HCT116 (cell line): ENCODE results near the gene PHKG2. TPM values are rescaled to one million over a fixed set of nuclear protein-coding genes. Genes with fewer than 3 reads are reported as not detected.

Experiments
- ATAC-seq: fragments of 200-7000 bp; cut with Tn5 transposase; 2 replicates; pipeline ENCODE4 v1.9.1; 2020; ENCODE audit warnings: mild to moderate bottlenecking, moderate library complexity
- BruUV-seq: library from RNA; stranded (reverse); fragments of 400-500 nt; replicated peaks from 2 replicates; lab custom pipeline; 2021; lab: Mats Ljungman, UMichigan
- CTCF ChIA-PET: fragments of 300-600 bp; sonication (Branson Sonifier 250); formaldehyde crosslinking; loops from one replicate; lab custom pipeline; 2021; ENCODE audit warnings: antibody characterized with exemption; lab: Charles Lee
- POLR2A ChIA-PET: fragments of 300-600, 350-600 bp; sonication (Branson Sonifier 250); formaldehyde crosslinking; loops from one replicate; lab custom pipeline; 2021; ENCODE audit warnings: antibody characterized with exemption; lab: Charles Lee
- RAD21 ChIA-PET, 2 experiments: fragments of 300-600 bp; sonication (Branson Sonifier 250); formaldehyde crosslinking; loops; one replicate each; lab custom pipeline; 2023; ENCODE audit warnings: low total read pairs in 2 of 2; ENCODE audit not compliant: uncharacterized antibody in 2 of 2, unreplicated experiment in 2 of 2, low non-redundant PET in 1 of 2; lab: Charles Lee
- DNase-seq: peaks from one replicate; pipeline ENCODE4 v3.0.0-alpha.2; 2010; ENCODE audit warnings: low read depth, low spot score
- H2AFZ ChIP-seq: fragments of 200-600 bp; shearing (Covaris generic), sonication (generic); 2 replicates; pipeline ENCODE4 v1.6.1; 2017; ENCODE audit warnings: low read depth, mixed run types, mixed read lengths, antibody characterized with exemption, low read length; ENCODE audit not compliant: poor library complexity, severe bottlenecking
- H3K27ac ChIP-seq: 2 replicates; pipeline ENCODE4 v1.5.1; 2012; ENCODE audit warnings: low read depth, low read length
- H3K27me3 ChIP-seq: fragments of 200-600 bp; sonication (generic); 2 replicates; pipeline ENCODE4 v1.6.1; 2016; ENCODE audit warnings: mixed run types, low read length, mixed read lengths; ENCODE audit not compliant: insufficient read depth
- H3K36me3 ChIP-seq, 2 experiments: fragments of 200-500 bp in 1 of 2; fragments of 200-600 bp in 1 of 2; sonication (Bioruptor generic) in 1 of 2; sonication (generic) in 1 of 2; 2 replicates each; pipeline versions ENCODE4 v1.5.1 to v1.6.1; 2014 to 2016; ENCODE audit warnings: low read length in 2 of 2, inconsistent platforms in 1 of 2, mixed read lengths in 1 of 2, mixed run types in 1 of 2; ENCODE audit not compliant: insufficient read depth in 2 of 2, control insufficient read depth in 1 of 2
- H3K4me1 ChIP-seq, 2 experiments: fragments of 200-600 bp in 1 of 2; sonication (generic) in 1 of 2; 2 replicates each; pipeline versions ENCODE4 v1.5.1 to v1.6.1; 2012 to 2017; ENCODE audit warnings: low read length in 2 of 2, inconsistent platforms in 1 of 2, mild to moderate bottlenecking in 1 of 2, mixed read lengths in 1 of 2, mixed run types in 1 of 2, moderate library complexity in 1 of 2; ENCODE audit not compliant: insufficient read depth in 2 of 2, control insufficient read depth in 1 of 2
- H3K4me2 ChIP-seq: fragments of 200-600 bp; sonication (generic); 2 replicates; pipeline ENCODE4 v1.6.1; 2017; ENCODE audit warnings: mixed run types, low read length, mixed read lengths
- H3K4me3 ChIP-seq, 2 experiments: fragments of 200-600 bp in 1 of 2; sonication (generic) in 1 of 2; replicated peaks in 1 of 2; 2 replicates each; pipeline ENCODE4 v1.5.1; 2011 to 2016; ENCODE audit warnings: low read length in 2 of 2, control low read depth in 1 of 2, low read depth in 1 of 2, mild to moderate bottlenecking in 1 of 2, mixed read lengths in 1 of 2, mixed run types in 1 of 2
- H3K79me2 ChIP-seq: fragments of 200-600 bp; sonication (generic); 2 replicates; pipeline ENCODE4 v1.6.1; 2017; ENCODE audit warnings: mild to moderate bottlenecking, mixed run types, low read length, moderate library complexity, mixed read lengths; ENCODE audit not compliant: insufficient read depth
- H3K9ac ChIP-seq: fragments of 200-600 bp; sonication (generic); 2 replicates; pipeline ENCODE4 v1.6.1; 2016; ENCODE audit warnings: low read length, mixed read lengths
- H3K9me2 ChIP-seq: fragments of 200-600 bp; sonication (generic), shearing (Covaris generic); 2 replicates; pipeline ENCODE4 v1.6.1; 2017; ENCODE audit warnings: mixed run types, mild to moderate bottlenecking, moderate library complexity; ENCODE audit not compliant: insufficient read depth
- H3K9me3 ChIP-seq, 2 experiments: fragments of 200-500 bp in 1 of 2; fragments of 200-600 bp in 1 of 2; sonication (Bioruptor generic) in 1 of 2; sonication (generic) in 1 of 2; 2 replicates each; pipeline ENCODE4 v1.6.1; 2014 to 2017; ENCODE audit warnings: low read length in 2 of 2, mixed read lengths in 2 of 2, inconsistent platforms in 1 of 2, low read depth in 1 of 2, mild to moderate bottlenecking in 1 of 2, mixed run types in 1 of 2, moderate library complexity in 1 of 2; ENCODE audit not compliant: control insufficient read depth in 1 of 2, insufficient read depth in 1 of 2
- H4K20me1 ChIP-seq: fragments of 200-600 bp; sonication (generic), shearing (Covaris generic); 2 replicates; pipeline ENCODE4 v1.6.1; 2017; ENCODE audit warnings: mixed run types, mild to moderate bottlenecking, moderate library complexity; ENCODE audit not compliant: insufficient read depth
- CBX3 ChIP-seq: IDR thresholded peaks from 2 replicates; pipeline ENCODE4 v1.6.1; 2012; ENCODE audit warnings: low read depth
- CEBPB ChIP-seq: IDR thresholded peaks from 2 replicates; pipeline ENCODE4 v1.6.1; 2012; ENCODE audit warnings: low read depth
- CTCF ChIP-seq, 3 experiments: fragments of 200-600 bp in 1 of 3; sonication (generic) in 1 of 3; IDR thresholded peaks in 2 of 3; conservative IDR thresholded peaks in 1 of 3; 2 replicates each; pipeline ENCODE4 v1.5.1; 2012 to 2017; ENCODE audit warnings: low read depth in 2 of 3, low read length in 2 of 3, antibody characterized with exemption in 1 of 3, borderline replicate concordance in 1 of 3, control low read depth in 1 of 3, mild to moderate bottlenecking in 1 of 3, mixed read lengths in 1 of 3, mixed run types in 1 of 3, moderate library complexity in 1 of 3; ENCODE audit not compliant: insufficient read depth in 1 of 3
- EGR1 ChIP-seq: IDR thresholded peaks from 2 replicates; pipeline ENCODE4 v1.6.1; 2012; ENCODE audit warnings: low read depth
- ELF1 ChIP-seq: IDR thresholded peaks from 2 replicates; pipeline ENCODE4 v1.6.1; 2012; ENCODE audit warnings: low read depth, borderline replicate concordance
- JUND ChIP-seq: IDR thresholded peaks from 2 replicates; pipeline ENCODE4 v1.6.1; 2012
- MAX ChIP-seq: IDR thresholded peaks from 2 replicates; pipeline ENCODE4 v1.6.1; 2012
- SIN3A ChIP-seq: IDR thresholded peaks from 2 replicates; pipeline ENCODE4 v1.6.1; 2012; ENCODE audit warnings: low read depth
- SP1 ChIP-seq: IDR thresholded peaks from 2 replicates; pipeline ENCODE4 v1.6.1; 2012; ENCODE audit warnings: low read depth
- YY1 ChIP-seq: IDR thresholded peaks from 2 replicates; pipeline ENCODE4 v1.6.1; 2011; ENCODE audit warnings: low read length, low read depth, moderate library complexity, mild to moderate bottlenecking; ENCODE audit not compliant: insufficient replicate concordance; ENCODE audit errors: extremely low read depth
- ZBTB33 ChIP-seq: IDR thresholded peaks from 2 replicates; pipeline ENCODE4 v1.6.1; 2011; ENCODE audit warnings: mild to moderate bottlenecking, low read length, moderate library complexity; ENCODE audit not compliant: insufficient replicate concordance; ENCODE audit errors: extremely low read depth
- ZFX ChIP-seq: fragments of 450-650 bp; IDR thresholded peaks from 2 replicates; pipeline ENCODE4 v1.6.1; 2017
- intact Hi-C: fragments of 100-400 bp; cut with micrococcal nuclease; formaldehyde crosslinking; loops from 2 replicates; pipeline ENCODE4 v1.10.0; 2022
- total RNA-seq: library from RNA; stranded (reverse); gene quantifications from one replicate; pipeline ENCODE4 v1.2.1, GENCODE V29; 2021; ENCODE audit not compliant: unreplicated experiment

Gene PHKG2
- total RNA-seq, 1 experiment from 2014 or later, result 32.6 TPM

- no peak for ATAC-seq
Observed at GRCh38 chr16:30756781-30757100, 8.5 kb downstream of the PHKG2 start.

GRCh38 chr16:30757316-30757715 lies 9.1 kb downstream of the PHKG2 start:
- ChIA-PET CTCF (no interaction called here), RAD21 (no interaction called here), POLR2A (no interaction called here)
- no peak overlapping the region for H3K9ac ChIP-seq
- no peaks in the 10 kb centered on the region for H4K20me1 ChIP-seq
- intact Hi-C loops, result no loop called here
- peaks cover 8 to 12% of the 10 kb centered on the region in 2 experiments; a peak in 3 of 4 replicates for H3K4me1 ChIP-seq
- no peak for ATAC-seq
- peaks cover 5% of the 10 kb centered on the region; the same call in 1 of the 2 replicates for H3K79me2 ChIP-seq
- H3K36me3 ChIP-seq, result peaks cover 5 to 10% of the 10 kb centered on the region in 2 experiments; a peak in 3 of 4 replicates
- H3K9me3 ChIP-seq, result no peaks in the 10 kb centered on the region
- H3K27ac ChIP-seq, result no peak overlapping the region
- no peak for DNase-seq
- H3K27me3 ChIP-seq, result no peaks in the 10 kb centered on the region
- no TSS peak for BruUV-seq
- H2AFZ ChIP-seq, result no peak overlapping the region
- H3K4me3 ChIP-seq, result no peak overlapping the region
- H3K4me2 ChIP-seq, result no peak overlapping the region
- H3K9me2 ChIP-seq, result no peaks in the 10 kb centered on the region
- TF ChIP-seq CBX3 (no peak), ZBTB33 (no peak), JUND (no peak), EGR1 (no peak), CTCF (IDR thresholded peaks at IDR 0.05 in 2 of 3, conservative IDR thresholded peaks at IDR 0.05 in 1 of 3; ENCODE audit: borderline replicate concordance in 1 of 3, insufficient read depth in 1 of 3, low read depth in 2 of 3, low read length in 2 of 3) (no peak), ELF1 (no peak), SP1 (no peak), SIN3A (no peak), CEBPB (no peak)

More at GRCh38 chr16:30756781-30757100, 8.5 kb downstream of the PHKG2 start:
- DNase-seq, result no peak
- POLR2A ChIA-PET, result no interaction called here
- no TSS peak for BruUV-seq
- Histone ChIP-seq H3K9me3 (no peaks in the 10 kb centered on the region), H4K20me1 (no peaks in the 10 kb centered on the region), H3K4me3 (no peak overlapping the region), H2AFZ (no peak overlapping the region), H3K9me2 (no peaks in the 10 kb centered on the region), H3K27me3 (no peaks in the 10 kb centered on the region), H3K36me3 (peaks cover 5 to 10% of the 10 kb centered on the region in 2 experiments; a peak in 3 of 4 replicates), H3K4me1 (peaks cover 8 to 12% of the 10 kb centered on the region in 2 experiments; a peak in 3 of 4 replicates), H3K4me2 (no peak overlapping the region), H3K9ac (no peak overlapping the region), H3K27ac (no peak overlapping the region), H3K79me2 (peaks cover 3% of the 10 kb centered on the region; the same call in 1 of the 2 replicates)
- TF ChIP-seq ZFX (no peak), YY1 (no peak), SIN3A (no peak), MAX (no peak), ZBTB33 (no peak)
- intact Hi-C loops, result no loop called here
- CTCF ChIA-PET, result no interaction called here
- RAD21 ChIA-PET, result no interaction called here
